ENCODE results near the gene PSMA4. TPM values are rescaled to one million over a fixed set of nuclear protein-coding genes. Genes with fewer than 3 reads are reported as not detected.

The PSMA4 gene
- total RNA-seq, 1 donor from 2014 or later = 112 TPM

DNA sequence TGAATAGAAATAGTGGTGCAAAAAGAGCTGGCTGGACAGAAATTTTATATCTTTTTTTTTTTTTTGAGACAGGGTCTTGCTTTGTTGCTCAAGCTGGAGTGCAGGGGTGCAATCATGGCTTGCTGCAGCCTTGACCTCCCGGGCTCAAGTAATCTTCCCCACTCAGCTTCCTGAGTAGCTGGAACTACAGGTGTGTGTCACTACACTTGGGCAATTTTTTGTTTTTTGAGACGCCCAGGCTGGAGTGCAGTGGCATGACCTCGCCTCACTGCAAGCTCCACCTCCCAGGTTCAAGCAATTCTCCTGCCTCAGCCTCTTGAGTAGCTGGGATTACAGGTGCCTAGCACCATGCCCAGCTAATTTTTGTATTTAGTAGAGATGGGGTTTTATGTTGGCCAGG is 58.1 kb downstream of the PSMA4 start:
- DNase-seq = no peak
- TF ChIP-seq, protein P1, sequence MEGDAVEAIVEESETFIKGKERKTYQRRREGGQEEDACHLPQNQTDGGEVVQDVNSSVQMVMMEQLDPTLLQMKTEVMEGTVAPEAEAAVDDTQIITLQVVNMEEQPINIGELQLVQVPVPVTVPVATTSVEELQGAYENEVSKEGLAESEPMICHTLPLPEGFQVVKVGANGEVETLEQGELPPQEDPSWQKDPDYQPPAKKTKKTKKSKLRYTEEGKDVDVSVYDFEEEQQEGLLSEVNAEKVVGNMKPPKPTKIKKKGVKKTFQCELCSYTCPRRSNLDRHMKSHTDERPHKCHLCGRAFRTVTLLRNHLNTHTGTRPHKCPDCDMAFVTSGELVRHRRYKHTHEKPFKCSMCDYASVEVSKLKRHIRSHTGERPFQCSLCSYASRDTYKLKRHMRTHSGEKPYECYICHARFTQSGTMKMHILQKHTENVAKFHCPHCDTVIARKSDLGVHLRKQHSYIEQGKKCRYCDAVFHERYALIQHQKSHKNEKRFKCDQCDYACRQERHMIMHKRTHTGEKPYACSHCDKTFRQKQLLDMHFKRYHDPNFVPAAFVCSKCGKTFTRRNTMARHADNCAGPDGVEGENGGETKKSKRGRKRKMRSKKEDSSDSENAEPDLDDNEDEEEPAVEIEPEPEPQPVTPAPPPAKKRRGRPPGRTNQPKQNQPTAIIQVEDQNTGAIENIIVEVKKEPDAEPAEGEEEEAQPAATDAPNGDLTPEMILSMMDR (IDR thresholded peaks at IDR 0.05) = no peak
- intact Hi-C loops (cut with DNase I) = no loop called here
- Histone ChIP-seq H3K4me3 (no peak overlapping the region), H3K9me3 (no peaks in the 10 kb centered on the region), H3K27ac (no peak overlapping the region), H3K4me1 (no peaks in the 10 kb centered on the region), H3K27me3 (no peaks in the 10 kb centered on the region), H3K36me3 (no peaks in the 10 kb centered on the region)
- no peak for ATAC-seq

DNA sequence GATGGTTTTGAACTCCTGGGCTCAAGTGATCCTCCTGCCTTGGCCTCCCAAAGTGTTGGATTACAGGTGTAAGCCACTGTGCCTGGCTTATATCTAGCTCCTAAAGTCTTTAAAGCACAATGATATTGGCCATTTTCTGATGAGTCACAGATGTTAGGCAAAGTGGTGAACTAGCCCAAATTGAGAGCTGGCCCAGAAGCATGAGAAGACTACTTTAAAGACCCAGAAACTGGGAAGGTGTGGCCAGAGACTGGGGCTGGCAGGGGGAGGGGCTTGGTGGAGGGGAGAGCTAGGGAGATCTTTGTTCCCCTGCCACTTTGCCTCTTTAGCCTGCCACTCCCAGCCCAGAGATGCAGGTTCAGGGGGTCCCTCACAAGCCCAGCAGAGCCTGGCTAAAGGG is 58.9 kb downstream of the PSMA4 start:
- intact Hi-C loops (cut with DNase I) = no loop called here
- Histone ChIP-seq H3K36me3 (no peaks in the 10 kb centered on the region), H3K4me3 (no peak overlapping the region), H3K4me1 (no peaks in the 10 kb centered on the region), H3K27me3 (peaks cover 2% of the 10 kb centered on the region), H3K27ac (no peak overlapping the region), H3K9me3 (no peaks in the 10 kb centered on the region)
- TF ChIP-seq, protein P1 (IDR thresholded peaks at IDR 0.05) = no peak
- ATAC-seq = no peak
- no peak for DNase-seq

Other genes starting within 250 kb of the PSMA4 start
- 37.9 TPM for gene SKIC8, start 240.8 kb upstream of the PSMA4 start, total RNA-seq
- gene CRABP1, start 200.1 kb upstream of the PSMA4 start, total RNA-seq = not detected
- 48.7 TPM for gene IREB2, start 102.2 kb upstream of the PSMA4 start, total RNA-seq
- 4.1 TPM for gene HYKK, start 32.9 kb upstream of the PSMA4 start, total RNA-seq
- 1.2 TPM for gene CHRNA5, start 25.1 kb downstream of the PSMA4 start, total RNA-seq
- not detected for gene CHRNA3, start 80.6 kb downstream of the PSMA4 start, total RNA-seq
- gene CHRNB4, start 100.8 kb downstream of the PSMA4 start, total RNA-seq = not detected